CD4-positive, alpha-beta memory T cell (primary cell): ENCODE data around the gene NPIPB6. TPM values are rescaled to one million over a fixed set of nuclear protein-coding genes. Genes with fewer than 3 reads are reported as not detected.

Experiments used
- CTCF ChIA-PET: fragments of 350-600 bp; sonication (Branson Sonifier 250); formaldehyde crosslinking; loops from one replicate; lab custom pipeline; 2021; ENCODE audit warnings: inconsistent platforms; ENCODE audit not compliant: partially characterized antibody; lab: Charles Lee
- POLR2A ChIA-PET: fragments of 350-600 bp; sonication (Branson Sonifier 250); formaldehyde crosslinking; loops from one replicate; lab custom pipeline; 2021; ENCODE audit not compliant: partially characterized antibody; lab: Charles Lee
- DNase-seq, 5 donors: peaks; one replicate each; pipeline versions ENCODE4 v3.0.0 to v3.0.0-alpha.2; 2020 to 2022; ENCODE audit warnings: mixed read lengths in 1 of 5
- H3K27ac ChIP-seq: one replicate; pipeline ENCODE4 v1.7.0; 2013; ENCODE audit warnings: low read depth, low read length
- H3K27me3 ChIP-seq: 2 replicates; pipeline ENCODE4 v1.7.0; 2013; ENCODE audit warnings: mild to moderate bottlenecking, low read length, moderate library complexity; ENCODE audit not compliant: insufficient read depth
- H3K36me3 ChIP-seq: 2 replicates; pipeline ENCODE4 v1.7.0; 2013; ENCODE audit warnings: mild to moderate bottlenecking, low read length, moderate library complexity; ENCODE audit not compliant: insufficient read depth
- H3K4me1 ChIP-seq: 2 replicates; pipeline ENCODE4 v1.7.0; 2013; ENCODE audit warnings: mild to moderate bottlenecking, low read length, moderate library complexity; ENCODE audit not compliant: insufficient read depth
- H3K4me3 ChIP-seq, 2 donors: one replicate each; pipeline ENCODE4 v1.7.0; 2013; ENCODE audit warnings: low read length in 2 of 2, mild to moderate bottlenecking in 1 of 2
- H3K9me3 ChIP-seq, 2 donors: one replicate each; pipeline ENCODE4 v1.7.0; 2013; ENCODE audit warnings: low read length in 2 of 2, control low read depth in 1 of 2; ENCODE audit not compliant: control insufficient read depth in 1 of 2
- H3K27ac Mint-ChIP-seq, 7 donors: one replicate each; pipeline ENCODE4 v1.8.0; 2020 to 2021; ENCODE audit warnings: mixed read lengths in 7 of 7, mild to moderate bottlenecking in 6 of 7, inconsistent platforms in 3 of 7, moderate library complexity in 3 of 7
- H3K27me3 Mint-ChIP-seq, 2 donors: one replicate each; pipeline ENCODE4 v1.8.0; 2020 to 2021; ENCODE audit warnings: mixed read lengths in 2 of 2
- H3K36me3 Mint-ChIP-seq, 2 donors: one replicate each; pipeline ENCODE4 v1.8.0; 2020 to 2021; ENCODE audit warnings: mixed read lengths in 2 of 2, inconsistent platforms in 1 of 2, mild to moderate bottlenecking in 1 of 2
- H3K4me1 Mint-ChIP-seq, 4 donors: one replicate each; pipeline ENCODE4 v1.8.0; 2020 to 2021; ENCODE audit warnings: mixed read lengths in 4 of 4, mild to moderate bottlenecking in 1 of 4
- H3K4me3 Mint-ChIP-seq, 8 donors: one replicate each; pipeline ENCODE4 v1.8.0; 2020 to 2021; ENCODE audit warnings: mixed read lengths in 8 of 8, mild to moderate bottlenecking in 7 of 8, moderate library complexity in 6 of 8, inconsistent platforms in 3 of 8
- H3K9me3 Mint-ChIP-seq, 8 donors: one replicate each; pipeline ENCODE4 v1.8.0; 2020 to 2021; ENCODE audit warnings: mixed read lengths in 8 of 8, mild to moderate bottlenecking in 5 of 8, inconsistent platforms in 3 of 8, moderate library complexity in 1 of 8
- intact Hi-C: fragments of 100-400 bp; cut with micrococcal nuclease; formaldehyde crosslinking; loops from one replicate; pipeline ENCODE4 v1.15.1; 2023
- polyA plus RNA-seq, 2 donors: library from polyadenylated mRNA; unstranded; fragments of 300-500 nt; fragmentation: Illumina TruSeq; gene quantifications; one replicate each; pipeline ENCODE4 v1.2.3, GENCODE V29; 2021
- total RNA-seq, 2 experiments: library from RNA; stranded (reverse); gene quantifications; one replicate each; pipeline ENCODE4 v1.2.3, GENCODE V29; 2021

Gene NPIPB6
- total and polyA plus RNA-seq, 4 experiments from 2014 or later: 0.30 to 4.7 (median 4.5) TPM; not detected in 1

DNA sequence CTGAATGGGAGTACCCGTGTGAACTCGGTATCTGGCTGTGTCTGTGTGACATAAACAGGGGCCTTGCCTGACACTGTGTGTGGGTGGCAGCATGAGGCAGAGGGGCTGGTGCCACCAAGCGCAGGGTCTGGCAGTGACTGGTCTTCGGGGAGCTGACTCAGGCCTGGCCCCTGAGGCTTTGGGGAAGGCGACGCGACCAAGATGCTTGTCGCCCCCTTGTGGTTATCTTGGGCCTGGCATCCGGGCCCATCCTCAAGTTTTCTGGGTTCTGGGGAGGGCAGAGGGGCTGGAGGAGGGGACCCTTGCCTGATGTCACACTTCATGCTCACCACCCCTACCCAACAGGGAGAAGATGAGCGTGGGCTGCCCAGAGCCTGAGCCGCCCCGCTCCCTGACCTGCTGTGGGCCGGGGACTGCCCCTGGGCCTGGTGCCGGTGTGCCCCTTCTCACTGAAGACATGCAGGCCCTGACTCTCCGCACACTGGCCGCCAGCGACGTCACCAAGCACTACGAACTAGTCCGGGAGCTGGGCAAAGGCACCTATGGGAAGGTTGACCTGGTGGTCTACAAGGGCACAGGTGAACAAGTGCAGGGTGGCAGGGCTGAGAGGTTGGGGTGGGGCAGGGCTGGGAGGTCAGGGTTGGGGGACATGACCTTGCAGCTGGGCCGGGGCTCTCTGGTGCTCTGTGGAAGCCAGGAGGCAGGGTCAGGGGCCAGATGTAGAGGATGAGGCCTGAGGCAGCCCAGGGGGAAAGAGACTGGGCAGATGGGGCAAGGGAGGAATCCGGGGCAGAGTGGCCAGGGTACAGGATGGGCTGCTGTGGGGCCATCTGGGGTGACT lies 46.0 kb downstream of the NPIPB6 start:
- Mint-ChIP-seq H3K27me3 (no peaks in the 10 kb centered on the region), H3K4me3 (peak overlapping the region in 5 of 8 donors; percentile 4 to 54 (median 48)), H3K4me1 (peaks cover 15 to 39% (median 18%) of the 10 kb centered on the region in 4 donors), H3K9me3 (no peaks in the 10 kb centered on the region), H3K36me3 (peaks cover 14% of the 10 kb centered on the region in 2 donors), H3K27ac (peak overlapping the region in 6 of 7 donors; percentile 41 to 88 (median 68))
- H3K9me3 ChIP-seq: no peaks in the 10 kb centered on the region
- intact Hi-C loops: loop anchor here (1.0 to 10.0 kb wide), 2 partner anchors 40 to 102 kb away; partner anchors contain the start of gene XPO6
- no peak overlapping the region for H3K27ac ChIP-seq
- peaks cover 6% of the 10 kb centered on the region for H3K36me3 ChIP-seq
- peaks cover 30% of the 10 kb centered on the region for H3K4me1 ChIP-seq
- H3K27me3 ChIP-seq: no peaks in the 10 kb centered on the region
- CTCF ChIA-PET: interaction anchor here (0.8 to 13.6 kb wide), 16 partner anchors 9 to 181 kb away, joined by 3 to 321 read pairs (median 5); partner anchors contain the start of gene SBK1
- H3K4me3 ChIP-seq: no peak overlapping the region
- DNase-seq: peak; percentile 58 to 72 (median 64)
- POLR2A ChIA-PET: interaction anchor here (1.0 to 6.0 kb wide), 10 partner anchors 8 to 106 kb away, joined by 3 to 58 read pairs (median 4); partner anchors contain the start of gene SBK1

DNA sequence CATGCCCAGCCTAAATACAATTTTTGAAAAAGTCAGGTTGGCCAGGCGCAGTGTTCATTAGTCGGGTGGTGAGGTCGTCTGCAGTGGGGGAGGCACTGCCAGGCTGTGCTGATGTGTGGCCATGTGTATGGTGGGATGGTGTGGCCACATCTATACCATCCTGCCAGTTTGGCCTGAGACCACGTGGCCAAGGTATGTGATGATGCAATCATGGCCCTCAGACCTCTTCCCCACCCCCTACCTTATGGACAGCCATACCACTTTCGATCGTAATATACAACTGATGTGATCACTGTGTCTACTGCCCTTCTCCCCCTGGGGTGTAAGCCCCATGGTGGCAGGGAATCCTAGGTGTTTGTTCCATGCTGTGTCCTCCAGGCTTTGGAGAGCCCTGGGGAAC lies 47.3 kb downstream of the NPIPB6 start:
- Histone ChIP-seq H3K36me3 (peaks cover 6% of the 10 kb centered on the region), H3K9me3 (no peaks in the 10 kb centered on the region), H3K27me3 (no peaks in the 10 kb centered on the region), H3K4me1 (peaks cover 42% of the 10 kb centered on the region), H3K4me3 (no peak overlapping the region), H3K27ac (no peak overlapping the region)
- DNase-seq: no peak
- Mint-ChIP-seq H3K9me3 (no peaks in the 10 kb centered on the region), H3K4me3 (no peak overlapping the region), H3K36me3 (peaks cover 14 to 16% of the 10 kb centered on the region in 2 donors), H3K4me1 (peaks cover 21 to 50% (median 28%) of the 10 kb centered on the region in 4 donors), H3K27ac (peak overlapping the region in 1 of 7 donors; percentile 57), H3K27me3 (no peaks in the 10 kb centered on the region)
- CTCF ChIA-PET: interaction anchor here (0.8 to 13.6 kb wide), 8 partner anchors 10 to 179 kb away, joined by 4 to 321 read pairs (median 9); partner anchors contain the start of gene SBK1
- POLR2A ChIA-PET: interaction anchor here (1.3 to 6.0 kb wide), 4 partner anchors 19 to 38 kb away, joined by 3 to 58 read pairs (median 20); partner anchors contain the start of gene SBK1
- intact Hi-C loops: loop anchor here (10.0 kb wide), 1 partner anchor 101 kb away; the partner anchor contains the start of gene XPO6

- H3K4me1 Mint-ChIP-seq: peaks cover 43 to 75% (median 51%) of the 10 kb centered on the region in 4 donors
- H3K36me3 Mint-ChIP-seq: peaks cover 12 to 16% of the 10 kb centered on the region in 2 donors
- Histone ChIP-seq H3K4me3 (no peak overlapping the region), H3K27ac (no peak overlapping the region), H3K4me1 (peaks cover 67% of the 10 kb centered on the region), H3K36me3 (peaks cover 12% of the 10 kb centered on the region), H3K27me3 (no peaks in the 10 kb centered on the region), H3K9me3 (no peaks in the 10 kb centered on the region)
- H3K4me3 Mint-ChIP-seq: no peak overlapping the region
- ChIA-PET POLR2A (interaction anchor here (2.4 to 7.6 kb wide), 3 partner anchors 20 to 36 kb away, joined by 17 to 114 read pairs (median 68); partner anchors contain the start of gene SBK1), CTCF (interaction anchor here (1.1 to 13.6 kb wide), 3 partner anchors 13 to 33 kb away, joined by 3 to 321 read pairs (median 3); no protein-coding TSS in a partner anchor)
- H3K27ac Mint-ChIP-seq: peak overlapping the region in 3 of 7 donors; percentile 15 to 72 (median 46)
- DNase-seq: no peak
- no peaks in the 10 kb centered on the region for H3K27me3 Mint-ChIP-seq
- no peaks in the 10 kb centered on the region for H3K9me3 Mint-ChIP-seq
- intact Hi-C loops: loop anchor here (10.0 kb wide), 1 partner anchor 99 kb away; the partner anchor contains the start of gene XPO6
Measured at GRCh38 chr16:28313587-28313986, 49.7 kb downstream of the NPIPB6 start.

- H3K27me3 ChIP-seq: no peaks in the 10 kb centered on the region
- H3K4me3 ChIP-seq: no peak overlapping the region
- POLR2A ChIA-PET: interaction anchor here (1.0 to 7.6 kb wide), 3 partner anchors 9 to 32 kb away, joined by 4 to 114 read pairs (median 68); partner anchors contain the start of gene SBK1
- H3K36me3 ChIP-seq: peaks cover 6% of the 10 kb centered on the region
- peaks cover 9 to 15% of the 10 kb centered on the region in 2 donors for H3K36me3 Mint-ChIP-seq
- H3K4me3 Mint-ChIP-seq: peak overlapping the region in 5 of 8 donors; percentile 8 to 68 (median 48)
- DNase-seq: no peak
- intact Hi-C loops: loop anchor here (10.0 kb wide), 1 partner anchor 98 kb away; the partner anchor contains the start of gene XPO6
- H3K27me3 Mint-ChIP-seq: no peaks in the 10 kb centered on the region
- no peaks in the 10 kb centered on the region for H3K9me3 Mint-ChIP-seq
- peak overlapping the region; percentile 72 for H3K27ac ChIP-seq
- H3K4me1 Mint-ChIP-seq: peaks cover 44 to 77% (median 54%) of the 10 kb centered on the region in 4 donors
- CTCF ChIA-PET: interaction anchor here (1.6 to 13.6 kb wide), 2 partner anchors 9 to 31 kb away, joined by 3 to 321 read pairs; no protein-coding TSS in a partner anchor
- H3K9me3 ChIP-seq: no peaks in the 10 kb centered on the region
- H3K4me1 ChIP-seq: peaks cover 67% of the 10 kb centered on the region
- H3K27ac Mint-ChIP-seq: peak overlapping the region; percentile 90 to 98 (median 95)
Measured at GRCh38 chr16:28312327-28312726, 51.0 kb downstream of the NPIPB6 start.

DNA sequence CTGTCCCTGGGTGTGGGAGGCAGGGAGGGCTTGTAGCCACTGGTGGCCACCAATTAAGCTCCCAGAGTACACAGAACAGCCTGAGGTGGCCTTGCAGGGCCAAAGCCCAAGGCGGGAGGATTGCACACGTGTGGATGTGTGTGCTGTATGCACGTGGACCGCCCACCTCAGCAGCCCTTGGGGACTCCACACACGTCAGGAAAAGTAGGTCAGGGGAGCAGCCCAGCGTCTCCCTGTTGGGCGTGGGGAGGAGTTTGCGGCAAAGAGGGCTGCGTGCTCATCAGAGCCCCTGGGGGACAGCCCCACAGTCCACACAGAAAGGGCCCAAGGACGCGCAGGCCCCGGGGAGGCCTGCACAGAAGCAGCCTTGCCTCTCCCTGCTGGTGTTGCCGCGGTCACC lies 51.4 kb downstream of the NPIPB6 start:
- peak overlapping the region; percentile 90 to 98 (median 95) for H3K27ac Mint-ChIP-seq
- peaks cover 63% of the 10 kb centered on the region for H3K4me1 ChIP-seq
- no peak overlapping the region for H3K4me3 ChIP-seq
- POLR2A ChIA-PET: interaction anchor here (1.4 to 7.6 kb wide), 3 partner anchors 18 to 171 kb away, joined by 5 to 114 read pairs (median 68); partner anchors contain the start of gene SBK1
- H3K27me3 ChIP-seq: no peaks in the 10 kb centered on the region
- H3K27me3 Mint-ChIP-seq: no peaks in the 10 kb centered on the region
- peak overlapping the region in 2 of 8 donors; percentile 13 to 33 for H3K4me3 Mint-ChIP-seq
- peaks cover 6 to 18% of the 10 kb centered on the region in 2 donors for H3K36me3 Mint-ChIP-seq
- peaks cover 44 to 72% (median 51%) of the 10 kb centered on the region in 4 donors for H3K4me1 Mint-ChIP-seq
- CTCF ChIA-PET: interaction anchor here (1.6 to 13.6 kb wide), 3 partner anchors 8 to 31 kb away, joined by 3 to 321 read pairs (median 26); no protein-coding TSS in a partner anchor
- H3K9me3 Mint-ChIP-seq: no peaks in the 10 kb centered on the region
- DNase-seq: peak in 3 of 5 donors; percentile 35 to 53 (median 37)
- intact Hi-C loops: loop anchor here (2.0 to 10.0 kb wide), 2 partner anchors 97 to 171 kb away; partner anchors contain the start of gene XPO6
- no peaks in the 10 kb centered on the region for H3K9me3 ChIP-seq
- peak overlapping the region; percentile 72 for H3K27ac ChIP-seq
- peaks cover 6% of the 10 kb centered on the region for H3K36me3 ChIP-seq

DNA sequence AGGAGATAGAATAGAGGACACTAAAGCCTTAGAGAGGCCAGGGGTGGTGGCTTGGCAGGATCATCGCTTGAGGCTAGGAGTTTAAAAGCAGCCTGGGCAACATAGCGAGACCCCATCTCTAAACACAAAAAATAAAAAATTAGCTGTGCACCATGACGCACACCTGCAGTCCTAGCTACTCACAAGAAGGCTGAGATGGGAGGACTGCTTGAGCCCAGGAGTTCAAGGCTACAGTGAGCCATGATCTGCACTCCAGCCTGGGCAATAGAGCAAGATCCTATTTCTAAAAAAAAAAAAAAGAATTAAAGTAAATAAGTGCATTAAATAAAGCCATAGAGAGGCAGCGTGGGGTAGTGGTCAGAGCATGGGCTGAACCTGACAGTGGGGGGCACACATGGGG lies 51.9 kb downstream of the NPIPB6 start:
- Histone ChIP-seq H3K4me1 (peaks cover 58% of the 10 kb centered on the region), H3K36me3 (peaks cover 6% of the 10 kb centered on the region), H3K27me3 (no peaks in the 10 kb centered on the region), H3K27ac (peak overlapping the region; percentile 72), H3K4me3 (peak overlapping the region in 1 of 2 donors; percentile 17), H3K9me3 (no peaks in the 10 kb centered on the region)
- intact Hi-C loops: loop anchor here (2.0 to 10.0 kb wide), 2 partner anchors 97 to 171 kb away; partner anchors contain the start of gene XPO6
- CTCF ChIA-PET: interaction anchor here (0.8 to 13.6 kb wide), 5 partner anchors 10 to 93 kb away, joined by 3 to 321 read pairs (median 7); no protein-coding TSS in a partner anchor
- H3K27ac Mint-ChIP-seq: peak overlapping the region; percentile 91 to 99 (median 96)
- peak overlapping the region in 6 of 8 donors; percentile 60 to 83 (median 74) for H3K4me3 Mint-ChIP-seq
- no peaks in the 10 kb centered on the region for H3K27me3 Mint-ChIP-seq
- peaks cover 42 to 68% (median 49%) of the 10 kb centered on the region in 4 donors for H3K4me1 Mint-ChIP-seq
- no peaks in the 10 kb centered on the region for H3K9me3 Mint-ChIP-seq
- H3K36me3 Mint-ChIP-seq: peaks cover 6 to 18% of the 10 kb centered on the region in 2 donors
- POLR2A ChIA-PET: interaction anchor here (1.4 to 7.6 kb wide), 4 partner anchors 12 to 171 kb away, joined by 5 to 114 read pairs (median 59); partner anchors contain the start of gene SBK1
- no peak for DNase-seq
